AG04450 (cell line): ENCODE measurements around the gene AGXT. TPM values are rescaled to one million over a fixed set of nuclear protein-coding genes. Genes with fewer than 3 reads are reported as not detected.

ENCODE experiments used
- CTCF ChIA-PET: fragments of 300-600, 350-600 bp; formaldehyde crosslinking; extraction: SDS; loops from one replicate; lab custom pipeline; 2022; ENCODE audit warnings: antibody characterized with exemption, inconsistent platforms; lab: Charles Lee
- POLR2A ChIA-PET: fragments of 350-600 bp; formaldehyde crosslinking; extraction: SDS; loops from one replicate; lab custom pipeline; 2021; ENCODE audit warnings: antibody characterized with exemption, inconsistent platforms; lab: Yijun Ruan, JAX
- DNase-seq: peaks from one replicate; pipeline ENCODE4 v3.0.0-alpha.2; 2011; ENCODE audit warnings: low read depth, low spot score
- H3K27ac ChIP-seq: one replicate; pipeline ENCODE4 v1.5.1; 2012; ENCODE audit warnings: low read depth, low read length, control low read depth
- H3K27me3 ChIP-seq: one replicate; pipeline ENCODE4 v1.6.0; 2012; ENCODE audit warnings: low read length; ENCODE audit not compliant: control insufficient read depth, insufficient read depth
- H3K4me3 ChIP-seq: 2 replicates; pipeline ENCODE4 v1.5.1; 2011; ENCODE audit warnings: mild to moderate bottlenecking, low read depth, low read length, control low read depth
- H3K9me3 ChIP-seq: 2 replicates; pipeline ENCODE4 v1.5.1; 2012; ENCODE audit warnings: low read length; ENCODE audit not compliant: control insufficient read depth, insufficient read depth
- CTCF ChIP-seq: IDR thresholded peaks from 2 replicates; pipeline ENCODE4 v1.5.1; 2011; ENCODE audit warnings: low read depth, low read length, control low read depth, inconsistent platforms
- polyA plus RNA-seq: library from polyadenylated mRNA; depleted of rRNA; stranded (reverse); fragments of >200 nt; gene quantifications from 2 replicates; pipeline ENCODE4 v1.2.3, GENCODE V29; 2011

Gene AGXT
- polyA plus RNA-seq, 1 experiment: not detected

GRCh38 chr2:240858321-240858720, 10.3 kb upstream of the AGXT start:
- ChIA-PET POLR2A (no interaction called here), CTCF (interaction anchor here (1.5 kb wide), 1 partner anchor 18 kb away, joined by 4 read pairs; no protein-coding TSS in a partner anchor)
- Histone ChIP-seq H3K27me3 (peaks cover 42% of the 10 kb centered on the region), H3K9me3 (peaks cover 13% of the 10 kb centered on the region), H3K4me3 (no peak overlapping the region), H3K27ac (no peak overlapping the region)
- DNase-seq: no peak
- no peak for TF ChIP-seq CTCF

- DNase-seq: no peak
- no peak overlapping the region for H3K27ac ChIP-seq
- peaks cover 47% of the 10 kb centered on the region for H3K27me3 ChIP-seq
- H3K9me3 ChIP-seq: peaks cover 13% of the 10 kb centered on the region
- H3K4me3 ChIP-seq: no peak overlapping the region
- CTCF ChIA-PET: interaction anchor here (1.1 kb wide), 1 partner anchor 19 kb away, joined by 3 read pairs; no protein-coding TSS in a partner anchor
- POLR2A ChIA-PET: no interaction called here
- TF ChIP-seq CTCF: no peak
Measured at GRCh38 chr2:240858871-240859270, 9.8 kb upstream of the AGXT start.

- ChIA-PET CTCF (interaction anchor here (2.4 to 3.5 kb wide), 2 partner anchors 10 to 216 kb away, joined by 8 to 15 read pairs; no protein-coding TSS in a partner anchor), POLR2A (no interaction called here)
- DNase-seq: no peak
- no peak overlapping the region for H3K4me3 ChIP-seq
- no peak overlapping the region for H3K27ac ChIP-seq
- no peak for TF ChIP-seq CTCF
- H3K27me3 ChIP-seq: peaks cover 49% of the 10 kb centered on the region
- no peaks in the 10 kb centered on the region for H3K9me3 ChIP-seq
Measured at GRCh38 chr2:240861547-240861946, 7.1 kb upstream of the AGXT start.

- Histone ChIP-seq H3K27ac (no peak overlapping the region), H3K4me3 (no peak overlapping the region), H3K27me3 (peaks cover 50% of the 10 kb centered on the region), H3K9me3 (no peaks in the 10 kb centered on the region)
- CTCF ChIA-PET: interaction anchor here (1.0 kb wide), 1 partner anchor 49 kb away, joined by 3 read pairs; no protein-coding TSS in a partner anchor
- POLR2A ChIA-PET: no interaction called here
- no peak for DNase-seq
- TF ChIP-seq CTCF: no peak
Measured at GRCh38 chr2:240864475-240864874, 4.1 kb upstream of the AGXT start.

- Histone ChIP-seq H3K27me3 (peaks cover 44% of the 10 kb centered on the region), H3K27ac (no peak overlapping the region), H3K4me3 (no peak overlapping the region), H3K9me3 (no peaks in the 10 kb centered on the region)
- POLR2A ChIA-PET: no interaction called here
- no peak for TF ChIP-seq CTCF
- CTCF ChIA-PET: interaction anchor here (1.2 kb wide), 1 partner anchor 13 kb away, joined by 3 read pairs; no protein-coding TSS in a partner anchor
- DNase-seq: no peak
Measured at GRCh38 chr2:240865391-240865790, 3.2 kb upstream of the AGXT start.
